HL-60 (cell line): ENCODE measurements around the gene GJA3.

ENCODE experiments used
- DNase-seq, 2 experiments: peaks; one replicate each; pipeline ENCODE4 v3.0.0-alpha.2; 2010 to 2020; ENCODE audit warnings: low read depth in 1 of 2, low spot score in 1 of 2
- H3K27ac ChIP-seq: fragments of 250-450 bp; sonication (Bioruptor Pico); replicated peaks from 2 replicates; pipeline ENCODE4 v1.5.1; 2020; ENCODE audit warnings: mild to moderate bottlenecking, moderate library complexity
- H3K27me3 ChIP-seq: fragments of 250-450 bp; sonication (Bioruptor Pico); 2 replicates; pipeline ENCODE4 v1.5.1; 2021; ENCODE audit warnings: mild to moderate bottlenecking, moderate library complexity; ENCODE audit not compliant: insufficient read depth, poor library complexity, severe bottlenecking
- H3K4me3 ChIP-seq: replicated peaks from 2 replicates; pipeline ENCODE4 v1.5.1; 2011; ENCODE audit warnings: mild to moderate bottlenecking, control low read depth, low read length; ENCODE audit not compliant: insufficient read depth
- CTCF ChIP-seq: IDR thresholded peaks from one replicate; pipeline ENCODE4 v1.5.1; 2011; ENCODE audit warnings: low read length, control low read depth, inconsistent platforms; ENCODE audit not compliant: insufficient read depth
- GABPA ChIP-seq: IDR thresholded peaks from 2 replicates; pipeline ENCODE4 v1.6.1; 2012; ENCODE audit warnings: low read depth
- POLR2AphosphoS5 ChIP-seq: IDR thresholded peaks from 2 replicates; pipeline ENCODE4 v1.6.1; 2012; ENCODE audit warnings: low read depth
- REST ChIP-seq: IDR thresholded peaks from 2 replicates; pipeline ENCODE4 v1.6.1; 2012; ENCODE audit warnings: low read depth; ENCODE audit not compliant: insufficient replicate concordance
- SPI1 ChIP-seq: IDR thresholded peaks from 2 replicates; pipeline ENCODE4 v1.6.1; 2012; ENCODE audit warnings: low read depth, mild to moderate bottlenecking, borderline replicate concordance

The GJA3 gene

GRCh38 chr13:20195801-20196200 is 34.9 kb upstream of the GJA3 start:
- TF ChIP-seq POLR2AphosphoS5 (no peak), REST (no peak), CTCF (no peak), SPI1 (no peak), GABPA (no peak)
- Histone ChIP-seq H3K27me3 (peaks cover 22% of the 10 kb centered on the region), H3K4me3 (no peak overlapping the region), H3K27ac (no peak overlapping the region)
- no peak for DNase-seq

- Histone ChIP-seq H3K4me3 (no peak overlapping the region), H3K27me3 (peaks cover 22% of the 10 kb centered on the region), H3K27ac (no peak overlapping the region)
- no peak for DNase-seq
- TF ChIP-seq SPI1 = no peak
- no peak for TF ChIP-seq REST
Observed at GRCh38 chr13:20193907-20194631, 33.2 kb upstream of the GJA3 start.

- peak overlapping the region; percentile 53 for H3K4me3 ChIP-seq
- DNase-seq = no peak
- TF ChIP-seq SPI1 (no peak), GABPA (no peak), CTCF (no peak), POLR2AphosphoS5 (no peak)
- H3K27me3 ChIP-seq = peaks cover 22% of the 10 kb centered on the region
- H3K27ac ChIP-seq = no peak overlapping the region
Observed at GRCh38 chr13:20193162-20193906, 32.5 kb upstream of the GJA3 start.

- Histone ChIP-seq H3K27me3 (peaks cover 22% of the 10 kb centered on the region), H3K27ac (no peak within 1 kb of the TSS), H3K4me3 (peak within 1 kb of the TSS; percentile 53)
- TF ChIP-seq CTCF (no peak), GABPA (no peak), SPI1 (no peak), REST (no peak), POLR2AphosphoS5 (no peak)
- no peak for DNase-seq
Observed at GRCh38 chr13:20192836-20193161, 31.9 kb upstream of the GJA3 start, which contains the start of gene GJB2. TSS of gene GJB2 (minus strand) at chr13:20192938. CDS start at chr13:20189581, 3,357 bp downstream.
